ENCODE measurements around the gene FBRS.

DNA sequence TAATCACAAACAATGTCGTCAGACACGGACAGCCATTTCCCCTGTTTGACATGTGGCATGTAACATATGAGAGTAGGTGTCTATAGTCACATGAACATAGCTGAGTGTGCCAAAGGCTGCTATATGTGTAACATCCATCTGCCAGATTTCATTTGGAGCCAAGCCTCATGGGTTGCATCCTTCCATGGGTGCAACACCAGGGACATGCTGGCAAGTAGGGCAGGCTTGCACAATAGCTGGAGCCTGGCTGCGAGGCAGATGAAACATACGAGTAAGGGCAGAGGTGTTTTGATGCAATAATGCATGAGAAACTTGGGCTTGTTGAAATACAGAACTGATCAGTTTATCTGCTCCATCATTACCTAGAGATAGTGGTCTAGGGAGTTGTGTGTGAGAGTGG, 39.0 kb upstream of the FBRS start:
- TF ChIP-seq CTCF (conservative IDR thresholded peaks at IDR 0.05 in 1 of 2, IDR thresholded peaks at IDR 0.05 in 1 of 2; ENCODE audit: low read depth in 1 of 2, low read length in 2 of 2), result no peak
- no peak for TF ChIP-seq EZH2 (IDR thresholded peaks at IDR 0.05; ENCODE audit: low read length, missing control alignments)

Data from fibroblast of lung (primary cell).